GM21786 (cell line): ENCODE results near the gene ZBTB9.

Source experiments
- ATAC-seq: cut with Tn5 transposase; IDR thresholded peaks from one replicate; pipeline ENCODE4 v1.9.1; 2021; ENCODE audit not compliant: unreplicated experiment

ZBTB9 gene

DNA sequence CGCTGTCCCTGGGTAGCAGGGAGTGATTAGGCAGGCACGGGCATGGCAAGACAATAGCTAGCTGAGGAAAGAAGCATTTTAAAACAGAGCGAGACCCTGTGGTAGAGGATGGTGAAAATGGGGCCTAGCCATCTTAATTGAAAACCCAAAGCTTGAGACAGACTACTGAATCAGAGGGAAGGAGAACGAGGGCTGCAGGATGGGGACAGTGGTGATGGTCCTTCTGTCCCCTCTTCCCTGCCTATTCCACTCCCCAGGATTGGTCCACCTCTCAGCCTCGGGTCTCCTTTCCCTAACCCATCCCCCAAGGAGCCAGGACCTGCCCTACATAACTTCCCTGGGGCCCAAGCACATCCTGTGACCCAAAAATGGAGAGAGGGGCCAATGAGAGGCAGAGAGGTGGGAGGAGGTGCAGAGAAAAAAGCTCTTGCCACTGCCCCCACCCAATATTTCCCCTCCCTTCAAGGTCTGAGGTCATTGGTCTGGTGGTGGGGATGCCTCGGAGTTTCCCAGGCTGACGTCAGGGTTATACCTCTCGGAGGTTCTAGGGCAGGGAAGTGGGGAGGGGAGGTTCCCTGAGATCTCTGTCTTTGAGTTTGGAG, 35.6 kb upstream of the ZBTB9 start:
- no peak for ATAC-seq

DNA sequence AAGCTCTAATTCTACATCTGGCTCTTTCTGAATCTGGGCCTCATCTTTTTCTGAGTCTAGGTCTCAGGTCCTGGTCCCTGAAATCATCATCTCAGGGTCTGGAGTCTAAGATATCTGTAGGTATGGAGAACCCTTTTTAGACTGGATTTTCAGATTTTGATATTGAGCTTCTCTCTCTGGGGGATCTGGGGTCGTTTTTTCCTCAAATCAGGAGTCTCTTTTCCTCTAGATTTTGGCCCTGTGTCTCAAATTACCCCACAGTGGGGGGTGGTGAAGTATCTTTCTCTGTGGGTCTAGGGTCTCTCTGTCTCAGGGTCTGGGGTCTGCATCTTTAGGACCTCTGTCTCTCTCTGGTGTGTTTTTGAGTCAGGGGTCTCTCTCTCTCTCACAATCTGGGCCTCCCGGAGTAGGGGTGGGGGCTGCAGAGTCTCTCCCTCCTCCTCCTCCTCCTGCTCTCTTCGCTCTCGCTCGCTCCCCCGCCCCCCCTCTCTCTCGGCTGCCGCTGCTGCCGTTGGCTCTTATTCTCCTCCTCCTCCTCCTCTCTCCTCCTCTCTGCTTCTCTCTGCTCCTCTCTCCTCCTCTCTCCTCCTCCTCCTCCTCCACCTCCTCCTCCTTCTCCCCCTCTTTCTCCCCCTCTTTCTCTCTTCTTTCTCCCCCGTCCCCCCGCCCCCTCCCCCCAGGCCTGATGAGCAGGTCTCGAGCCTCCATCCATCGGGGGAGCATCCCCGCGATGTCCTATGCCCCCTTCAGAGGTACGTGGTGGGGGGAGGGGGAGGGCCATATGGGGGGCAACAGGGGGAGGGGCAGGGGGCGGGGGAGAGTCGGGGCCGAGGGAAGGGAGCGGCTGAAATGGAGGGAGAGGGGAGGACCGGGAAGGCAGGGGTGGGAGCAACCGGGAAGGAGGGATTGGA, 34.5 kb upstream of the ZBTB9 start, which contains the start of gene SYNGAP1:
SYNGAP1 (plus strand) TSS at position 486 of the 911 bp plus-strand sequence; CDS start at position 686, 200 bp downstream.
- ATAC-seq, result no peak

DNA sequence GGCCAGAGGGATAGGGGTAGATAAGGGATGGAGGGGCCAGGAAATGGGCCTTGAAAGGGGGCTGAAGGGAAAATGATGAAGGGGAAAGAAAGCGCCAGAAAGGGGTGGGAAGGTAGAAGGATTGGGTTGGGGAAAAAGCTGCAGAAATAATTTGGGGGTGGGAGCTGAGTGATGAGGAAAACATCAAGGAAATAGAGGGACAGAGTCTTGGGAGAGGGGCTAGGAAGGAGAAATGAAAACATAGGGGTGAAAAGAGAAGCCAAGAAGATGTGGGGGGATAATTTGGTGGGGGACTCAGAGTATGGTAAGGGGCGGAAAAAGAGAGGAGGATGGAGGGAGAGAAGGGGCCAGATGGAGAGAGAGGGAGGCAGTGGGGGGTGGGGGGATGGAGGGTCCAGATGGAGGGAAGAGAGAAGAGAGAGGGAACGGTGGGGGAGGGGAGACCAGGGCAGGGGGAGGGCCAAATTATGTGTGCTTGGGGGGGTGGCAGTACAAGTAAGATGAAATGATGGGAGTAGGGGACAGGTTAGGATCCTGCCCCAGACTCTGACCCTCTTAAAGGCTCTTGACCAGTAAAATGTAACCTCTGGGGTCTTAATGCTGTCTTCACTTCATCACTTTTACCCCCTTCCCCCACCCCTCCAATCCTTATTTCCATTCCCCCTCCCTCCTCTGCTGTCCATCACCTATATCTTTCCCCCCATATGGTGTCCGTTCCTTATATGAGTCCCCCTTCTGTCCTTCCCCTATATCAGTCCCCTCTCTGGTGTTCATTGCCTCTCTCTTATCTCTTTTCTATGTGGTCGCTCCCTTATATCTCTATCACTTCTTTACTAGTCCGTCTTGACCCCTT, 33.7 kb upstream of the ZBTB9 start:
- no peak for ATAC-seq

DNA sequence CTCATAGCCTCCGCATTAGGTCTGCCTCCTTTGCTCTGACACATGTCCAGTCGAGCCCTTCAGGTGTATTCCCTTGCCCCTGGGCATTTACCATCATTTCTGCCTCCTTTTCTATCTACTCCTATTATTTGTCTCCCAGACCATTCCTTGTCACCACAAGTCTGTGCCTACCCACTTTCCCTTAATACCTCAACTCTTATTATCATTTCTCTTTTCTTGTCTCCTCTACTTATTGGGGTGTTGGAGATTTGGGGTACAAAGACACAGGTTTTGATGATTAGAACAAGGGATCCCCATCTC, 33.1 kb upstream of the ZBTB9 start:
- no peak for ATAC-seq

DNA sequence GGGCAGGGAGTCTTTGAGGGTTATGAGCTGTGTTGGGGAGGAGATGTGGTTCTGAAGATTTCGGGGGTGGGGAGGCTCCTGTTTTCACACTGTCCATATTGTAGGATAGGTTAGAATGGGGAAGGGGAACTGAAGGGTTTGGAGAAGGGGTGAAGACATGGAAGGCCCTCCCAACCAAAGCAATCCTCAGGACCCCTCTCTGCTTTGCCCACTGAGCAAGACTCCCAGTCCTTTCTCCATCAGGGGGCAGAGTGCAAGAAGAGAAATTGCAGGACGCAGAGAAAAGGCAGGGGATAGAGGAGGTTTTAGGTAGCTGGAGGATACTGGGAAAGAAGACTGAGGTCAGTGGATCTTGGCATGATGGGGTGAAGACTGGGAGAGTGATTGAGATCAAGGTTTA, 30.6 kb upstream of the ZBTB9 start:
- ATAC-seq, result no peak

DNA sequence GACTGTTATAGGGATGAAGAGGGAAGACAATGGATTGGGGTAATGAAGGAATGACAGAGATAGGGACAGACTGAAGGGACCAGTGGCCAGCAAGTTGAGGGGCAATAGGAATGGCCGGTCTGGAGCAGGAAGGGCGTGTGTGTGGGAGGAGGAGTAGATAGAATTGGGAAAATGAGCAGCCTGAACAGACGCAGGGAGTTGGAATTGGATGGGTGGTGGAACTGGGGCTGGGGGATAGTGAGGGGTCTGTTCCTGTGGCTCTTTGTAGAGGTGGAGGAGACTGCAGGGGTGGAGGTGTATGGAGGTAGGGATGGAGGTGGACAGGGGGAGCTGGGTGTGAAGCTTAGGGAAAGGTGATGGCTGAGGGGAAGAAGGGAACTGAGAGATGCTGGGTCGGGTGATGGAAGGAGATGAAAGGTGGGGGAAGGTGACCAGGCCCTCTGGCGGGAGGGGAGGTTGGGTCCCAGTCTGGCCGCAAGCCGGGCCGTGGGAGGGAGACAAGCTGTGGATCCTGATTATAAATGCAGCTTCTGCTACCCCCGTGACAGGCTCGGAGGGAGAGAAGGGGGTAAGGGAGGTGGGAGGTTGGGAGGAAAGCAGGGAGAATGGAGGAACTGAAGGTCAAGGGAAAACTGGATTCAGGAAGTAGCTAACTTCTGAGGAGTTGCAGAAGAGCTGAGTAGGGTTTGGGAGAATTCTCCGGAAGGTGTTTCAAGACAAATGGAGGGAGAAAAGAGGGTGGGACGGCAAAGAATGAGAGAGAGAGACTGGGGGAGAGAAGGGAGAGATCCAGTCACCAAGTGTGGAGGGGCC, 29.3 kb upstream of the ZBTB9 start:
- ATAC-seq, result no peak

DNA sequence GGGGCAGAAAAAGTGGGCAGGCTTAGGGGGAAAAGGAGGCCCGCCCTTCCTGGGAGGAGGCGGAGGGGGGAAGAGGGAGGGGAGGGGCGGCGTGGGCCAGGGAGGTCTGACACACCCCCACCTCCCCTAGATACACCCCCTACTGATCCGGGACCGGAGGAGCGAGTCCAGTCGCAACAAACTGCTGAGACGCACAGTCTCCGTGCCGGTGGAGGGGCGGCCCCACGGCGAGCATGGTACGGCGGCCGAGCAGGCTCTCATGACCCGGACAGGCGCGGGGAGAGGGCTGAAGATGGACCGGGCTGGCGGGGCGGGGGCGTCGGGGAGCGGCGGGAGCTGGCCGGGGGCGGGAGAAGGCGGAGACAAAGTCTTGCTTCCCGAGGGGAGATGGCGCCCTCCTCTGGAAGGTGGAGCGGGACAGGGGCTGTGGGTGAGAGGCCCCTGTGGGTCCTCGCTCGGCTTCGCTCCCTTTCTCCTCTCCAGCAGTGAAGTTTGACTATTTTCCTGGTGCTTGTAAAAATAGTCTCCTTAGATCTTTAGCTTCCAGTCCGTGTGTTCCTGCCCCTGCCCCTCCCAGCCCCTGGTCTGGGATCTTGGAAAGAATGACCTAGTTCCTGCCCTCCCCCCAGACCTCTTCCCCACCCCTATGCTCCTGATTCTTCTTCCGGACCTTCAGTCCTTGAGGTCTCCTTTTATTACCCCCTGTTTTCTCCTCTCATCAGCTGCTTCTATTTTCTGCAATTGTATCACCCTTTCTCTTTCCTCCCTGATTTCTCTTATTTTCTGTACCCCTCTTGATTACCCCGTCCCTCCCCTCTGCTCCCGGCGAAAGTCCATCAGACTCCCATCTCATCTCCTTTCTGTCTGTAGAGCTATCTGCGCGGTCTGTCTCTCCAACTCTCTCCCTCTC, 28.5 kb upstream of the ZBTB9 start:
- peak; percentile 45 for ATAC-seq

DNA sequence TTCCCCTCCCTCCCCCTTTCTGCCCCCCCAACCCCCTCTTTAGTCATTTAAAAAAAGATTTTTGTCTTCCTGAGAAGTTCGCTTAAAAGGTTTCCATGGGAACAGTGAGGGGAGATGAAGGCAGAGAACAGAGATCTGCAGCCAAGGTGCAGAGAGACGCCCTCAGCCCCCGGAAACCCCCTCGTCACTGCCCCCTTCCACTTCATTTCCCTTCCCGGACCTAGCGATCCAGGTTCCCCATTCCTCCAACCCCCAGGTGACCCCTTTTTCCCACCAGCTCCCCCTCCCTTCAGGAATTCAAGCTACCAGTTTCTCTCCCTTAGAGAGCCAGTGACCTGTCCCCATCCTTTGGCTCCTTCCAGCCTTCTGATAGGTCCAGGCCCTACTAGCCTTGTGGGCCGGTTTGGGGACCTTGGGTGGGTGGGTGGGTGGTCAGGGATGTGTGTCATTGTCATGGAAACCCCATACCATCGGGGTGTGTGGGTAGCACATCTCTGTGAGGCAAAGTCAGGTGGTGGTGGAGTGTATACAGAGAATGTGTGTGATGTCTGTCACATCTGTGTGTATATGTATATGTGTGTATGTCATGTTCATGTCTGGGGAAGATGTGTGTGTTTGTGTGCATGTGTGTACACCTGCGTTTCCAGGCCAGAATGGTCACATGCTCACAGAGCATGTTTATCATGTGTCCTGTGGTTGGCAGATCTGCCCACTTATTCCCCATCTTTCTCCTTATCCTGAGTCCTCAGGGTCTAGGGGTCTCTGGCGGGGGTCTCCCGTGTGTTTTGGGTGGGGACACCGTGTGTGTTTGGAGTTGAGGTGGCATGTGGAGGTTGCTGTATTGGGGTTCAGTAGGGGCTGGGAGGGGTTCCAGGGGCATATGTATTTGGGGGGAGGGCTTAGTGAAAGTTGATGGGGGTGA, 27.5 kb upstream of the ZBTB9 start:
- no peak for ATAC-seq

DNA sequence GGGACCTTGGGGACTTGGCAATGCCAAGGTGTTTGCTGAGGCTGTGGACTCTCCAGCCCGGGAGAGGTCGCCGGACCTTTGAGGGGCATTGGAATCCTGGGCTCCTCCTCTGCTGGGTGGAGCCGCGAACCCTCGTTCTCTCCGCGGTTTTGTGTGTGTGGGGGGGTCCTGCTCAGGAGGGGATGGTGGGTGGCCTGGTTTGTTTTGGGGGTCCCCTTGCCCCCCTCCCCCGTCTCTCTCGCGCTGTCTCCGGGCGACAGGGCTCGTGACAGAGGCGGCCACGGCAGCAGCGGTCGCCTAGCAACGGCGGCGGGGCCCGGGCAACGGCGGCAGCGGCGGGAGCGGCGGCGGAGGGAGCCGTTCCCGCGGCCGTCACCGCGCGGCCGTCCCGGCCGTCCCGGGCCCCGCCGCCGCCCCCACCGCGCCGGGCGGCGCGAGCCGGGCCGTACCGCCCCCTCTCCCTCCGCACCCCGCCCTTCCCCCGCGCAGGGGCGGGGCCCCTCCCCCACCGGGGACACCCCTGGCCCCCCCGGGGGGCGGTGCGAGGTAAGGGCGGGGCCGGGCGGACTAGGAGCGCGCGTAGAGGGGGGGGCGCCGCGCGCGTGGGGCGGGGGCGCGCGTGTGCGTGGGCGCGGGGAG, 26.7 kb upstream of the ZBTB9 start:
- no peak for ATAC-seq

DNA sequence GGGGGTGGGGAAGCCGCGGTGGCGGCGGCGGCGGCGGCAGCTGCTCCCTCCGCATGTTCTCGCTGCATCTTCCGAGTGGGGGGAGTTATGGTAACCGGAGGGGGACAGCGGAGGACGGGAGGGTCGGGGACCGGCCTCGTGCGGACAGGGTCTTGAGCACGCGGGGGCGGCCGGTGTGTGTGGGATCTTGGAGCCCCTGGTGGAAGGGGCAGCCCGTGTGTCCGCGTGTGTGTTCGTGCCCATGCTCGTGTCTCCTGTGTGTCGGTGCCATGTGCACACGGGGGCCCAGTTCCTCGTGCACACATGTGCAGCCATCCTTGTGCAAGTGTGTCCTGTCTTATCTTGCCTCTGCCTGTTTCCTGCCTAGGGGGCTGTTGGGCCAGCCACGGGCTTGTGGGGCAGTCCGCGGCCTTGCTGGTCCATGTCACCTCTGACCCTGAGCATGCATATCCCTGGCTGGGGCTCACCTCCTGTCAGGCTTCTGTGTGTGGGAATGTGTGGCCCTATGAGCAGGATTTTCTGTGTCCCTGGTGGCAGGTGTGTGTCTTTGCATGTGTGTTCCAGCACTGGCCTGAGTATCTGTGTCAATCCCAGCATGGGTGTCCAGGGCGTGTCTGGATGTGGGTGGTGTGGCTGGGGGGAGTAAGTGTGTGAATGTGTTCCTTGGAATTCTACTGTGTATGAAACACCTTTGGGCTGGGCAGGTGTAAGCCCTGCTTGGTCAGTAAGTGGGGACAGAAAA, 26.0 kb upstream of the ZBTB9 start:
- no peak for ATAC-seq

DNA sequence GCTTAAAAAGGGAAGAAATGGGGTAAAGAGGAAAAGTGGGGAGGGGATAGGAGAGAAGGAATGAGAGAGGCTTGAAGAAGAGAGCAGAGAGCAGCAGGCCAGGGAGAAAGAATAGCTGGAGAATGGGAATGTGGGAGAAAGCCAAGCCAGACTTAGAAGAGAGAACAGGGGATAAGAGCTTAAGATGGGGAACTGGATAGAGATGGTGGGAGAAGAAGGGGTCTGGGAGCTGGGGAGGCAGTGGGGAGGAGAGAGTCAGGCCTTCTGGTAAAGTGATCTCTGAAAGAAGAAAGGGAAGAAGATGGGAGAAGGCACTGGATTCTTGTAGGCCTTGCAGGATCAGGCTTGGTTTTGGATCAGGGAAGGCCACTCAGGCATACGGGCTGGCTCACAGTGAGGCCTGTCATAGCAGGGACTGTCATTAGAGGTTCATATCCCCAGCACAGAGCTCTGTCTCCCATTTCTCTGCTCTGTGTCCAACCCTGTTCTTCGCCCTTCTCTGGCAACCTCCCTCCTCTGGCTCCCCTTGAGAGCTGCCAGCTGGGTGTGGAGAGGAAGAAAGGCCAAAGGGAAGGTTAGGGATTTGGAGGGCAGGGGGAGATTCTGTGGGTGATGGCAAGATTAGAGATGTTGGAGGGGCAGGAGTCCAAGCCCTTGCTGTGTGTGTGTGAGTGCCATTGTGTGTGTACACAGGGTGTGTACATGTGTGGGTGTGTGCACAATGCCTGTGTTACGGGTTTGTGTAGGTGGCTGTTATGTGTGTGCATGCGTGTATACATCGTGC, 25.2 kb upstream of the ZBTB9 start:
- ATAC-seq, result no peak

DNA sequence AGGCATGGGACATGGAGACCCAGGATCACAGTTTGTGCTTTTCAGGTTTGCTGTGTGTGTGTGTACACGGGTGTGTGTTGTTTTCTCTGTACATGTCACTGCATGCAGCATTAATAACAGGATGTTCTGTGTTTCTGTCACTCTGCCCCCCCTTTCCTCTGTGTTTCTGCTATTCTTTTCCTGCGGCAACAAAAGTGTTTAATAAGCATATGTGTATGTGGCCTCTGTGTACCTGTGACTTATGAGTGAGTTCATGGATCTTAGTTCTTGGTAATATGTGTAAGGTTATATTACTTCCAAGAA, 24.7 kb upstream of the ZBTB9 start:
- ATAC-seq, result no peak

DNA sequence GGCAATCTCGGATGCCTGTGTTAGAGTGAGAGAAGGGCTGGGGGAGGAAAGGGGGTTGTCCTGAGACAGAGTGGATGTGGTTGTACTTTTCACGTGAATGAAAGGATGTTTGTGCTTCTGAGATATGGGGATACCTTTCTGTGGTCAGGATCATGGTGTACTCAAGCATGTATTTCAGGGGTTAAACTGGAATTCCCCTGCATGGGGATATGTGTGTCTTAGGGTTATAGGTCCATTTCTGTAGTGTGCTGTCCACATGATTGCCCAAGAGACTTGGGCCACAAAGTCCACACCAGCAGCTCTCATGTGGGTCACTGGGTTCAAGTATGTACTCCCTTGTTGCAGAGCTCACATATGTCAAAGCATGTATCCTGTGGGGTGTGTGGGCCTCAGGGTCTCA, 24.0 kb upstream of the ZBTB9 start:
- no peak for ATAC-seq

DNA sequence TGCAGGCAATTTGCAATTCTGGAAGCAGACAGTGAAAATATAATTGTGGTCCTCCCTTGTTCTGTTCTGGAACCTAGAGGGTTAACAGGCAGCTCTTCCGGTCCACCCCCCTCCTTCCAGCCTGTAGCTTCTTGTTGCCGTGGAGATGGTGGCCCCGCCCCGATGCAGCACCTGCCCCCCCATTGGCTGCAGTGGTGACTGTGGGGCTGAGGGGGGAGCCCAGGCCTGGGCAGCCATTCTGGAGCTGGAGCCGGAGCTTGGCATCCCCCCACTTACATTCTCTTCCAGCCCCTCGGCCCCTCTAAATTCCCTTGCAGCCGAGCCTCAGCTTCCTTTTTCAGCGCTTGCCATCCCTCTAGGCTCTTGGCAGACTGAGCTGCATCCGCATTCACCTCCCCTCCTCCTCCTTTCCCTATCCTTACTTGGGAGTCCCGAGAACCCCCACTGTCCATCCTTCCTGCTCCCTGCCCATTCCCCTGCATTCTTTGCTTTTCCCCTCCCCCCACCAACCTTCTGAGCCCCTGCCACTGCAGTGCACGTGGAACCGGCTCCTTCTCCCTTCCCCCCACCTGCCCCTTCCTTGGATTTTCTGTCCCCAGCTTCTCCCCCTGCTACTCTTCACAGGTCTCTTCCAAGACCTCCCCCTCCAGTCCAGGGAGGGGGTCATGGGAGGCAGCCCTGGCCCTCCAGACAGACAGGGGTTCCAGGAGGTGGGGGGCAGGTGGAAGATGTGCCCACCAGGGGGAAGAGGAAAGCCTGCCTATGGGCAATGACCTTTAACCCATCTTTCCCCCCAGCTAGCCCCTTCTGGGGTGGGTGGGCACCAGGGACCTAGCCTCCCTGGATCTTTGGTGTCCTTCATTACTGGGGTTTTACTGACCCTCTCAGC, 23.1 kb upstream of the ZBTB9 start:
- ATAC-seq, result peak; percentile 61

DNA sequence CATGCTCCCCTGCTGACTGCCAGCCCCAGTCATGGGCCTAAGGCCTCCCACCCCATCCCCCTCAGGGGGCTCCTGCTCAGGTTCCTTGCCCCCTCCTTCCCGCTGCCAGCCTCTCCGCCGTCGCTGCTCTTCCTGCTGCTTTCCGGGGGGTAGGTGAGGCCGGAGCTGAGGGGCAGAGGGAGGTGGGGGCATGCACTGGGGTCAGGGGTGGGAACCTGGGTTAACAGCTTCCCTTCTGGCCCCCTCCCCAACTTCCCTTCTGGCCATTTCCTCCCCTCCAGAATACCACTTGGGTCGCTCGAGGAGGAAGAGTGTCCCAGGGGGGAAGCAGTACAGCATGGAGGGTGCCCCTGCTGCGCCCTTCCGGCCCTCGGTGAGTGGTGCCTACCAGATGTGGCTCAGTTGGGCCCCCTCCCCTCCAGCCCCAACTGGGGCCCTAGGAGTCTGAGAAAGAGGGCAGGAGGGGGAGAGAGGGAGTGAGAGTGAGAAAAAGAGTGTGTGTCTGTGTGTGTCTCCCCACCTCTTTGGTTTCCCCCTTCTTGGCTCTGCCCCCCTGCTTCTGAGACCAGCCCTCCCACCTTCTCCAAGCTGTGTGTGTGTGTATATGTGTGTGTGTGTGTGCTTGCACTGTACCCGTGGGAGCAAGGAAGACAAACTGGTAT, 22.4 kb upstream of the ZBTB9 start:
- no peak for ATAC-seq

DNA sequence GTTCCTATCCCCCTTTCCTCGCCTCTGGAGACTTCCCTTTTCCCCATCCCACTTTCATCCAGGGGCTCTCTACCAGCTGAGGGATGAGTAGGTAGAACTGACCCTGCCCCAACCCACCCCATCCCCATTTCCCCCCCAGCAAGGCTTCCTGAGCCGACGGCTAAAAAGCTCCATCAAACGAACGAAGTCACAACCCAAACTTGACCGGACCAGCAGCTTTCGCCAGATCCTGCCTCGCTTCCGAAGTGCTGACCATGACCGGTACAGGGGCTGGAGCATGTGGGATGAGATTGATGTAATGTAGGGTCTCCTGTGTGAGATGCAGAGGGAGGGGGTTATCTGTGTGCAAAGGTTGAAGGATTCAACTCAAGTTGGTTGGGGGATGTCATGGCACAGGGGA, 21.8 kb upstream of the ZBTB9 start:
- no peak for ATAC-seq
